ENCODE measurements around the gene JAZF1. TPM values are rescaled to one million over a fixed set of nuclear protein-coding genes. Genes with fewer than 3 reads are reported as not detected.

JAZF1 gene
- total and polyA plus RNA-seq, 9 donors: 10.4 to 36.0 (median 19.9) TPM

- no peaks in the 10 kb centered on the region for H3K36me3 ChIP-seq
- H3K9me3 ChIP-seq: no peaks in the 10 kb centered on the region
- H3K27me3 ChIP-seq: no peaks in the 10 kb centered on the region
- no peak overlapping the region for H3K27ac ChIP-seq
- 81 to 90% (median 85%) methylated on average over 8 of the region's 8 CpGs for WGBS, 3 donors
- TF ChIP-seq CTCF (IDR thresholded peaks at IDR 0.05): no peak
- TF ChIP-seq EP300 (IDR thresholded peaks at IDR 0.05): no peak
- TF ChIP-seq POLR2A (IDR thresholded peaks at IDR 0.05): no peak
- intact Hi-C loops (cut with DNase I): no loop called here
- DNase-seq: no peak
- peaks cover 4% of the 10 kb centered on the region for H3K4me1 ChIP-seq (ENCODE audit: insufficient read depth)
- no peak overlapping the region for H3K4me3 ChIP-seq
Measured at GRCh38 chr7:27840313-27840712, 340.3 kb downstream of the JAZF1 start.

GRCh38 chr7:27839099-27839498 is 341.5 kb downstream of the JAZF1 start:
- Histone ChIP-seq H3K27ac (no peak overlapping the region), H3K4me3 (no peak overlapping the region), H3K27me3 (no peaks in the 10 kb centered on the region), H3K9me3 (no peaks in the 10 kb centered on the region), H3K4me1 (ENCODE audit: insufficient read depth) (peaks cover 10% of the 10 kb centered on the region), H3K36me3 (no peaks in the 10 kb centered on the region)
- WGBS, 3 donors: 82 to 83% (median 82%) methylated on average over 10 of the region's 10 CpGs
- intact Hi-C loops (cut with DNase I): no loop called here
- DNase-seq: no peak
- TF ChIP-seq CTCF (IDR thresholded peaks at IDR 0.05): no peak
- TF ChIP-seq POLR2A (IDR thresholded peaks at IDR 0.05): no peak
- TF ChIP-seq EP300 (IDR thresholded peaks at IDR 0.05): no peak

- TF ChIP-seq POLR2A (IDR thresholded peaks at IDR 0.05) (no peak), EP300 (IDR thresholded peaks at IDR 0.05) (no peak), CTCF (IDR thresholded peaks at IDR 0.05) (no peak)
- Histone ChIP-seq H3K36me3 (no peaks in the 10 kb centered on the region), H3K9me3 (no peaks in the 10 kb centered on the region), H3K27me3 (no peaks in the 10 kb centered on the region), H3K27ac (no peak overlapping the region), H3K4me3 (no peak overlapping the region), H3K4me1 (ENCODE audit: insufficient read depth) (peaks cover 7% of the 10 kb centered on the region)
- no peak for DNase-seq
- intact Hi-C loops (cut with DNase I): no loop called here
- WGBS, 3 donors: 89 to 98% (median 91%) methylated on average over 2 of the region's 2 CpGs
Measured at GRCh38 chr7:27836536-27836935, 344.1 kb downstream of the JAZF1 start.

- Histone ChIP-seq H3K4me1 (ENCODE audit: insufficient read depth) (peaks cover 7% of the 10 kb centered on the region), H3K27ac (no peak overlapping the region), H3K9me3 (no peaks in the 10 kb centered on the region), H3K4me3 (no peak overlapping the region), H3K36me3 (no peaks in the 10 kb centered on the region), H3K27me3 (no peaks in the 10 kb centered on the region)
- no peak for TF ChIP-seq EP300 (IDR thresholded peaks at IDR 0.05)
- no peak for TF ChIP-seq POLR2A (IDR thresholded peaks at IDR 0.05)
- no peak for TF ChIP-seq CTCF (IDR thresholded peaks at IDR 0.05)
- no peak for DNase-seq
- intact Hi-C loops (cut with DNase I): no loop called here
- whole genome bisulfite sequencing, 3 donors: 52 to 60% (median 55%) methylated on average over 7 of the region's 7 CpGs
Measured at GRCh38 chr7:27835376-27835775, 345.2 kb downstream of the JAZF1 start.
